ENCODE data around the gene FAT1.
"Not testable (repeated sequence)": the region's sequence is repeated elsewhere in the genome, so short reads cannot be mapped to it uniquely, and the experiment has no call there.

Gene FAT1

DNA sequence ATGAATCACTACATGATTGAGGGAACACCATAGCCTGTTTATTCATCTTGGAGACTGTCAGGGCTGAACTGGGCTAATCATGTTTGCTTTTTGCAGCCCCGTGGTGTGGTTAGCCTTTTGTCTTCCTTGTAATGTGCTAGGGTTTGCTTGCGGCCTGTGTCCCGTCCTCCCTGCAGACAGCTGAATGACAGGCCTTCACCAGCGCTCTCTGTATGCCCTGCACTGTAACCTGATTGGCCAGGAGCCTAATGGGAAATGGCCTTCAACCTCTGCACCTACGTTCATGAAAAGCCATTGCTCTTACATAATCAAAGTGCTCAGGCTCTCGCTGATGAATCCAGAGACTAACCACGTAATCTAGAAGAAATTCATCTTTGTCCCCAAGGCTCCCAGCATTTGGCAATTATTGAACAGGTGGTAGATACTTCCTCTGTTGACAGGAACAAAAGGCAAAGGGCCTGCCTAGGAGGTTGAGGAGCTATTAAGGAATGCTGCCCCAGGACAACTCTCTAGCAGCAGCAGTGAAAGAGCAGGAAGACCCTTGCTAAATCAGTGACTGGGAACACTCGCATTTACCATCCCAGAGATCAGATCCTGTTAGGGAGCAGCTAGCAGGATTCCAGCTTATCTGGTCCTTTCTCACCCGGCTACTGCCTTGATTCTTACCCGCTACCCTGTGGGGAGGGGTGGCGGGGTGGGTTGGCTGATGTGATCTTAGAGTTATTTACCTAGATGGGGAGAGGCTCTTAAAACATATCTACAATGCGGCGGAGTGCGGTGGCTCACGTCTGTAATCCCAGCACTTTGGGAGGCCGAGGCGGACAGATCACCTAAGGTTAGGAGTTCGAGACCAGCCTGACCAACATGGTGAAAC lies 42.3 kb upstream of the FAT1 start:
- H3K27ac ChIP-seq: no peak overlapping the region
- TF ChIP-seq, protein P1, sequence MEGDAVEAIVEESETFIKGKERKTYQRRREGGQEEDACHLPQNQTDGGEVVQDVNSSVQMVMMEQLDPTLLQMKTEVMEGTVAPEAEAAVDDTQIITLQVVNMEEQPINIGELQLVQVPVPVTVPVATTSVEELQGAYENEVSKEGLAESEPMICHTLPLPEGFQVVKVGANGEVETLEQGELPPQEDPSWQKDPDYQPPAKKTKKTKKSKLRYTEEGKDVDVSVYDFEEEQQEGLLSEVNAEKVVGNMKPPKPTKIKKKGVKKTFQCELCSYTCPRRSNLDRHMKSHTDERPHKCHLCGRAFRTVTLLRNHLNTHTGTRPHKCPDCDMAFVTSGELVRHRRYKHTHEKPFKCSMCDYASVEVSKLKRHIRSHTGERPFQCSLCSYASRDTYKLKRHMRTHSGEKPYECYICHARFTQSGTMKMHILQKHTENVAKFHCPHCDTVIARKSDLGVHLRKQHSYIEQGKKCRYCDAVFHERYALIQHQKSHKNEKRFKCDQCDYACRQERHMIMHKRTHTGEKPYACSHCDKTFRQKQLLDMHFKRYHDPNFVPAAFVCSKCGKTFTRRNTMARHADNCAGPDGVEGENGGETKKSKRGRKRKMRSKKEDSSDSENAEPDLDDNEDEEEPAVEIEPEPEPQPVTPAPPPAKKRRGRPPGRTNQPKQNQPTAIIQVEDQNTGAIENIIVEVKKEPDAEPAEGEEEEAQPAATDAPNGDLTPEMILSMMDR (conservative IDR thresholded peaks at IDR 0.05): no peak
- no peak for TF ChIP-seq ZFX (IDR thresholded peaks at IDR 0.05)

DNA sequence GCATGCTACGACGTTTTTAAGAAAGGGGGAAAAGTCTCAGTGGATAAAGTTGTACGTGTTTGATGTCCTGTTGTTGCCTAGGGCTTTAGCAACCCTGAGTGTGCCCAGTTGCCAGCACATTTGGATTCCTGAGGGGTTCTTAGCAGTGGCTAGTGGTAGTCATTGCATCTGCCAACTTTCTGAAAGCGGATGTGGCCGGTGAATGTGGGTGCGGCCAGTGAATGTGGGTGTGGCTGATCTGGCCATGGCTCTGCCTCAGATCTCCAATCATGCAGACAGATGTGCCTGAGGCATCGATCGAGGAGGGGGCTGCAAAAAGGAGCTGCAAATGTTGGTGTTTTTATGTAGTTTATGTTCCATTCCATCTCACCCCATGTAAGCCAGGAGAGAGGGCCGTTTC lies 41.5 kb upstream of the FAT1 start:
- no peak overlapping the region for H3K27ac ChIP-seq
- TF ChIP-seq, protein P1 (conservative IDR thresholded peaks at IDR 0.05): no peak
- no peak for TF ChIP-seq ZFX (IDR thresholded peaks at IDR 0.05)

DNA sequence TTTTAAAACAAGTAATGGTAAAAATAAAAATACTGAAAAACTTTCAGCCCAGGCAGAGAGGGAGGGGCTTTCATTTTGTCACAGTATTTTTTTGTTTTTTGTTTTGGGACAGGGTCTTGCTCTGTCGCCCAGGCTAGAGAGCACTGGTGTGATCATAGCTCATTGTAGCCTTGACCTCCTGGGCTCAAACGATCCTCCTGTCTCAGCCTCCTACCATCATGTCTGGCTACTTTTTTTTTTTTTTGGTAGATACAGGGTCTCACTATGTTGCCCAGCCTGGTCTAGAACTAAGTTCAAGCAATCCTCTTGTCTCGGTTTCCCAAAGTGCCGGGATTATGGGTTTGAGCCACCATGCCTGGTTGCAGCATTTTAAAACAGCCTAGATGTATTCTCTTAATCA lies 40.8 kb upstream of the FAT1 start:
- TF ChIP-seq ZFX (IDR thresholded peaks at IDR 0.05): no peak
- TF ChIP-seq, protein P1 (conservative IDR thresholded peaks at IDR 0.05): no peak
- no peak overlapping the region for H3K27ac ChIP-seq

DNA sequence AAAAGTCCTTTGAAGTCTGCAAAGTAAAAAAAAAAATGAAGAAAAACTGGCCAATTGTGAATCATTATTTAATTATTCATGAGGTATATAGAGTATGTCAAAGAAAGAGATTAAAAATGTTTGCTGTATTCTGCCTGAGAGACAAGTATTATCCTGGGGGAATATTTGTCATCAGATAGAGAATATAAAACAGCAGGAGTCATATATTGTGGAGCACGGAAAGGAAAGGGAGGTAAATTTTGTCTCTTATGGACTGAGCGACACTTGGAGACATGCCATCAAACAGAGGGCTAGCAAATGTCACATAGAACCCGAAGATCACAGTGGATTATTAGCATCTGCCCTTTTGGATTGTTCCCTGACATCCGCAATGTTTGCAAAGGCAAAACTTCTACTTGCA lies 39.2 kb upstream of the FAT1 start:
- H3K27ac ChIP-seq: no peak overlapping the region
- TF ChIP-seq, protein P1 (conservative IDR thresholded peaks at IDR 0.05): no peak
- TF ChIP-seq ZFX (IDR thresholded peaks at IDR 0.05): no peak

DNA sequence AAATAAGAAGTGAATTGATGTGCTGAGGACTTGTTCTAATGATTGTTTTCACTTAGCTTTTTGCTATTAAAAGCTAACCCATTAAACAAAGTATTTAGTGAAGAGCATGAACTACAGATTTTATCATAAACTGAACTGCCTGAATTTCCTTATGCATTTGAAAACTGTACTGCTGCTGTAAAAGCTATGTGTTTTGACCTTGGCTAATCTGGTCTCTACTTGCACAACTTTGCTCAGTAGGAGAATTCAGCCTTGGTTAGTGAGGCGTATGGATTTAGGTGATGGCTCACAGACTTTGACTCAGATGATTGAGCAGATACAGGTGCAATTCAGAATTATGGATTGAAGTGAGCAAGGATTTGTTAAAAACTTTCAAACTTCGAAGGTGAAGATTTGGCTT lies 38.7 kb upstream of the FAT1 start:
- no peak overlapping the region for H3K27ac ChIP-seq
- no peak for TF ChIP-seq ZFX (IDR thresholded peaks at IDR 0.05)
- TF ChIP-seq, protein P1 (conservative IDR thresholded peaks at IDR 0.05): no peak

DNA sequence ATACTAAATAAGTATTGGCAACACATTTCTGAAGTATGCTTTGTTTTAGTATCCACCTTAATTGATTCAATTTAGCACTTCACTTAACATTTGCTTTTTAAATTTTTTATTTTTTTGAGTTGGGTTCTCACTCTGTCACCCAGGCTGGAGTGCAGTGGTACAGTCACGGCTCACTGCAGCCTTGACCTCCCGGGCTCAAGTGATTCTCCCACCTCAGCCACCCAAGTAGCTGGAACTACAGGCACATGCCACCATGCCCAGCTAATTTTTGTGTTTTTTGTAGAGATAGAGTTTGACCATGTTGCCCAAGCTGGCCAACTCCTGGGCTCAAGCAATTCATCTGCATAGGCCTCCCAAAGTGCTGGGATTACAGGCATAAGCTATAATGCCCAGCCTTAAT lies 38.3 kb upstream of the FAT1 start:
- H3K27ac ChIP-seq: not testable (repeated sequence)

DNA sequence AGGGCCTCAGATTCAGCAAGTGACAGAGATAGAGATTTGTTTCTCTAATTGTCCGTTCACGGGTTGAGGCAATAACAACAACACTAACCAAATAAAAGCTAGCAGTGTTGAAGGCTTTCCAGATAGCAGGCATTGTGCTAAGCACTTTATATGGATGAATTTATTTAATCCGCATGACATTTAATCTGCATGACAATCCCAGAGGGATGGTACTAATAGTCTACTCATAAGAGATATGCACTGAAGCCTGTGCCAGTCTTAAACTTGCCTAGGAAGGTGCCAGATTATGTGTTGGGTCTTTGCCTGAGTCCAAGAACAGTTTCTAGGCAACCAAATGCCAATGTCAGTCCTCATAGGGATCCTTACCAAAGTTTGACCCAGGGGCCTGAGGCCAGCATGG lies 37.7 kb upstream of the FAT1 start:
- no peak overlapping the region for H3K27ac ChIP-seq
- no peak for TF ChIP-seq ZFX (IDR thresholded peaks at IDR 0.05)
- TF ChIP-seq, protein P1 (conservative IDR thresholded peaks at IDR 0.05): no peak

DNA sequence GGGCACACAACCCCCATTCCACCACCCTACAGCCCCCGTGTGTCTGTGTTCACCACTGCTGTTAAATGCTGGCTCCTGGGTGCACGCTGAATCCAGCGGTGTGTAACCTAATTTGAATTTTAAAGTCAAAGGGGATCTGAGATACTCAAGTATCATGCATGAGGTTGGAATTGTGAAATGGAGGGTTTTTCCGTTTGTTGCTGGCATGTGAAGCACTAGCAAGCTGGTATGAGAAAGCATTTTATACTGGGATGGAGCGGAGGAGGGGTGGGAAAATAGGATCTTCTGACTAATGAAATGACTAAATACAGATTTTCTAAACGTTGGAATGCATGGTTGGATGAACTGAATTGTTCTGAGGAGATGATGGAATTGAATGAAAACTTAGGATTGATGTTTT lies 36.9 kb upstream of the FAT1 start:
- H3K27ac ChIP-seq: no peak overlapping the region

More for the DNA sequence above, 36.9 kb upstream of the FAT1 start:
- TF ChIP-seq ZFX (IDR thresholded peaks at IDR 0.05): no peak
- TF ChIP-seq, protein P1 (conservative IDR thresholded peaks at IDR 0.05): no peak

All from C4-2B (cell line).